Neural progenitor cell (in vitro differentiated cells): ENCODE measurements around the gene PGAM2. TPM values are rescaled to one million over a fixed set of nuclear protein-coding genes. Genes with fewer than 3 reads are reported as not detected.
A peak's percentile ranks its signal among the peaks of the same experiment; 100 is the strongest.

Source experiments
- DNase-seq: peaks from one replicate; pipeline ENCODE4 v3.0.0-alpha.2; 2016; ENCODE audit warnings: low spot score
- H2AFZ ChIP-seq: fragments of 200-600 bp; sonication (generic); replicated peaks from 2 replicates; pipeline ENCODE4 v1.6.1; 2016; ENCODE audit warnings: antibody characterized with exemption
- H3F3A ChIP-seq: fragments of 200-600 bp; sonication (generic); 2 replicates; pipeline ENCODE4 v1.6.1; 2016; ENCODE audit warnings: antibody characterized with exemption, low read depth
- H3K27ac ChIP-seq: fragments of 200-600 bp; sonication (generic); 2 replicates; pipeline ENCODE4 v1.5.1; 2016; ENCODE audit warnings: mild to moderate bottlenecking
- H3K27me3 ChIP-seq: fragments of 200-600 bp; sonication (generic); 2 replicates; pipeline ENCODE4 v1.6.1; 2016; ENCODE audit warnings: mild to moderate bottlenecking, moderate library complexity
- H3K36me3 ChIP-seq: fragments of 200-600 bp; sonication (generic); 2 replicates; pipeline ENCODE4 v1.5.1; 2016
- H3K4me1 ChIP-seq: fragments of 200-600 bp; sonication (generic); 2 replicates; pipeline ENCODE4 v1.6.1; 2016; ENCODE audit warnings: mixed run types
- H3K4me2 ChIP-seq: fragments of 200-600 bp; sonication (generic); 2 replicates; pipeline ENCODE4 v1.6.1; 2016
- H3K4me3 ChIP-seq: fragments of 200-600 bp; sonication (generic); 2 replicates; pipeline ENCODE4 v1.5.1; 2016
- H3K79me2 ChIP-seq: fragments of 200-600 bp; sonication (generic); 2 replicates; pipeline ENCODE4 v1.6.1; 2016; ENCODE audit warnings: low read depth
- H3K9ac ChIP-seq: fragments of 200-600 bp; sonication (generic); 2 replicates; pipeline ENCODE4 v1.6.1; 2016
- H3K9me3 ChIP-seq: fragments of 200-600 bp; sonication (generic); 2 replicates; pipeline ENCODE4 v1.5.1; 2016; ENCODE audit warnings: low read depth
- H4K20me1 ChIP-seq: fragments of 200-600 bp; sonication (generic); 2 replicates; pipeline ENCODE4 v1.6.1; 2016; ENCODE audit warnings: low read depth
- H3K27ac Mint-ChIP-seq: 3 replicates; pipeline ENCODE4 v1.8.0; 2021; ENCODE audit warnings: mixed read lengths
- H3K27me3 Mint-ChIP-seq: 2 replicates; pipeline ENCODE4 v1.8.0; 2022; ENCODE audit warnings: low read depth, mild to moderate bottlenecking, inconsistent platforms, moderate library complexity, mixed read lengths; ENCODE audit not compliant: insufficient read depth
- H3K36me3 Mint-ChIP-seq: 3 replicates; pipeline ENCODE4 v1.8.0; 2021; ENCODE audit warnings: mixed read lengths
- H3K4me1 Mint-ChIP-seq: 3 replicates; pipeline ENCODE4 v1.8.0; 2021; ENCODE audit warnings: mixed read lengths
- H3K4me3 Mint-ChIP-seq: 3 replicates; pipeline ENCODE4 v1.8.0; 2021; ENCODE audit warnings: mild to moderate bottlenecking, moderate library complexity, mixed read lengths
- H3K9me3 Mint-ChIP-seq: 3 replicates; pipeline ENCODE4 v1.8.0; 2020; ENCODE audit warnings: mixed read lengths
- EZH2 ChIP-seq: fragments of 200-600 bp; sonication (generic); IDR thresholded peaks from 2 replicates; pipeline ENCODE4 v1.6.1; 2017; ENCODE audit warnings: antibody characterized with exemption, mild to moderate bottlenecking, moderate library complexity
- EZH2phosphoT487 ChIP-seq: fragments of 200-600 bp; sonication (generic); IDR thresholded peaks from 2 replicates; pipeline ENCODE4 v1.6.1; 2017; ENCODE audit warnings: antibody characterized with exemption
- total RNA-seq: library from RNA; depleted of rRNA; stranded (reverse); fragments of >200 nt; gene quantifications from 2 replicates; pipeline ENCODE4 v1.2.3, GENCODE V29; 2015; ENCODE audit warnings: low replicate concordance
- TF ChIP-seq, protein P1 (sequence below): fragments of 200-600 bp; sonication (generic); IDR thresholded peaks from 2 replicates; pipeline ENCODE4 v1.5.1; 2017; ENCODE audit warnings: antibody characterized with exemption, mild to moderate bottlenecking

PGAM2 gene
- total RNA-seq, 1 donor from 2014 or later = 11.2 TPM

DNA sequence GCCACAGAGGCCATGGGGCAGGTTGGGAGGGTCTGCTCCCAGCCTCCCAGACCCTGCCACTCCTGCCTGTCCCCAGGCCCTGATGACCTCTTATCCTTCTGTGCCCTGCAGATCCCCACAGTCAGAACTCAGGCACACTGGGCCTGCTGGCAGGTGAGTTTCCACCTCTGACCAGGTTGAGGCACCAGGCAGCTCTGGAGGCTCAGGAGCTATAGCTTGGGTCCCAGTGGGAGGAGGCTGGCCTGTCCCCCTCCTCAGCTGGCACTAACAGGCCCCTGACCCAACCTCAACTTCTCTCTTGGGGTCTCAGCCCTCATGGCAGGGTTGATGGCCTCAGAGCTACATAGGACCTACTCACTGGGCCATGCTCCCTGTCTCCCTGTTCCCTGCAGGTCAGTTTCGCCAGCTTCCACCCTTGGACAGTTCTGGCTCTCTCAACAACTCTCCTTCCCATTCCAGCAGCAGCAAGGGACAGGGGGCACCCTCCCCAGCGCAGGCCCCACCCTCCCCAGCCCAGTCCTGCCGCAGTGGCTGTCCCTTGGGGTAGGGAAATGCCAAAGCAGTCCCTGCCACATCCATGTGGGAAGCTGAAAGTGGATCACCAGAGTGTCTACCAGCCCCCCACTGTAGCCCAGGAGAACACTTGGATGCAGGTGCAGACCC, 36.1 kb upstream of the PGAM2 start:
- Mint-ChIP-seq H3K4me3 (no peak overlapping the region), H3K36me3 (peaks cover 3% of the 10 kb centered on the region), H3K27ac (no peak overlapping the region), H3K27me3 (peaks cover 10% of the 10 kb centered on the region), H3K9me3 (no peaks in the 10 kb centered on the region), H3K4me1 (peaks cover 32% of the 10 kb centered on the region)
- no peak overlapping the region for H3K27ac ChIP-seq
- no peaks in the 10 kb centered on the region for H3K9me3 ChIP-seq
- H3K36me3 ChIP-seq = no peaks in the 10 kb centered on the region
- H3F3A ChIP-seq = peaks cover 5% of the 10 kb centered on the region
- H3K4me2 ChIP-seq = no peak overlapping the region
- H3K4me1 ChIP-seq = no peaks in the 10 kb centered on the region
- peaks cover 4% of the 10 kb centered on the region for H4K20me1 ChIP-seq
- TF ChIP-seq EZH2phosphoT487 (no peak), EZH2 (no peak)
- H3K27me3 ChIP-seq = peaks cover 44% of the 10 kb centered on the region
- no peak overlapping the region for H3K9ac ChIP-seq
- no peak overlapping the region for H3K4me3 ChIP-seq
- no peaks in the 10 kb centered on the region for H3K79me2 ChIP-seq
- DNase-seq = no peak
- no peak overlapping the region for H2AFZ ChIP-seq

DNA sequence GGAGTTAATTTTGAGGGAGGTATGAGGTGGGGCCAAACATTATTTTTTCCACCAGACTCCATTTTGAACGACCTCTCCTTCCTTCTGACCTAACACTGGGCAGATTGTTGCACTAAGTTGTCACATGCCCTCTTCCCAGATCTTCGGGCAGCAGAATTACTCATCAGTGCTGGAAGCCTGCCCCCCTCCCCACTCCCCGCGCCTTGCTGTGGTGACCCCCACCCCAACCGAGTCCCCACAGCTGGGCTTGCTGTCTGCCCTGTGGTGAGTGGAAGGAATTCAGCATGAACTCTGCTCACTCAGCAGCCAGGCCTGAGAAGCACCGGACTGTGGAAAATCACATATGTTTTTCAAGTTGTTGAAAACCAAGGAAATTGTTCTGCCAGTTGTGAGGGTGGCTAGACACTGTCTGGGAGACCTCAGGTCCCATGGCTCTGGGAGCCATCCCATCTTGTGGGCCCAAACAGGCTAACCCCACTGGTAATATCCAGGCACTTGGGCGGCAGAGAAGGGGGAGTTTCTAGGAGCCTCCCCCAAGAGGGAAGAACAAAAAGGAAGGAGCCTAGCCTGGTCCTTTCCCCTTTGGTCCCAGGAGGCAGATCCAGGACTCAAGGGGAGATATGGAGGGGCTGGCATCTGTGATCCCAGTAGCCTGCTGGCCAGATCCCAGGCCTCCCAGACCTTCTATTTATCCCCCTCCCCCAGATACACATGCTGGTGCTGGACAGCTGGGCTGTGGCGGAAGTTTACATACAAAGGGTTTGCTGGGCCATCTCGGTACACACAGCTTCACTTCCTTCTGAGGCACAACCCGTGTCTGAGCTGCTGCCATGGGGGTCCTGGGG, 35.3 kb upstream of the PGAM2 start:
- peaks cover 3% of the 10 kb centered on the region for H4K20me1 ChIP-seq
- H3K36me3 ChIP-seq = no peaks in the 10 kb centered on the region
- peaks cover 40% of the 10 kb centered on the region for H3K27me3 ChIP-seq
- no peak overlapping the region for H3K4me2 ChIP-seq
- Mint-ChIP-seq H3K9me3 (no peaks in the 10 kb centered on the region), H3K36me3 (no peaks in the 10 kb centered on the region), H3K4me3 (no peak overlapping the region), H3K27ac (peak overlapping the region; percentile 83), H3K27me3 (peaks cover 10% of the 10 kb centered on the region), H3K4me1 (peaks cover 29% of the 10 kb centered on the region)
- H2AFZ ChIP-seq = no peak overlapping the region
- no peak overlapping the region for H3K4me3 ChIP-seq
- H3K9ac ChIP-seq = no peak overlapping the region
- peaks cover 5% of the 10 kb centered on the region for H3F3A ChIP-seq
- no peaks in the 10 kb centered on the region for H3K4me1 ChIP-seq
- TF ChIP-seq EZH2phosphoT487 = no peak
- no peaks in the 10 kb centered on the region for H3K79me2 ChIP-seq
- no peaks in the 10 kb centered on the region for H3K9me3 ChIP-seq
- H3K27ac ChIP-seq = no peak overlapping the region
- DNase-seq = no peak

DNA sequence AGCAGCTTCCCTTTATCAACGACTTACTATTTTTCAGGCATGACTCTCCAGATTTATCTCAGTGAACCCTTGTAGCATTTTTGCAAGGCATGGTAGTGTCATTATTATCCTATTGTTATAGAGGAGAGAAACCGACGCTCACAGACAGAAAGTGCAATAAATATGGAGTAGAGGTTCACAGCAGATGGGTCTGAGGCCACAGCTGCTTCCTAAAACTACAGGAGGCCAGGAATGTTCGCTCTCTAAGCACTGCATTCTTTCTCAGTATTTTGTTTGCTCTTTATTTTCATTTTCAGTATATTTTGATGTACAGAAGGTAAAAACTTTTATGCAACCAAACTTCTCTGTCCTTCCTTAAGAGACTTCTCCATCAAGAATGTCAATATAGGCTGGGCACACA, 34.3 kb upstream of the PGAM2 start:
- no peak overlapping the region for H3K4me3 ChIP-seq
- H3K9me3 ChIP-seq = no peaks in the 10 kb centered on the region
- Mint-ChIP-seq H3K27ac (peak overlapping the region; percentile 57), H3K27me3 (peaks cover 8% of the 10 kb centered on the region), H3K4me1 (peaks cover 23% of the 10 kb centered on the region), H3K36me3 (no peaks in the 10 kb centered on the region), H3K9me3 (no peaks in the 10 kb centered on the region), H3K4me3 (peak overlapping the region; percentile 41)
- peaks cover 30% of the 10 kb centered on the region for H3K27me3 ChIP-seq
- peaks cover 3% of the 10 kb centered on the region for H3F3A ChIP-seq
- H3K79me2 ChIP-seq = no peaks in the 10 kb centered on the region
- no peak overlapping the region for H3K27ac ChIP-seq
- H4K20me1 ChIP-seq = no peaks in the 10 kb centered on the region
- H3K36me3 ChIP-seq = no peaks in the 10 kb centered on the region
- no peak overlapping the region for H2AFZ ChIP-seq
- H3K4me1 ChIP-seq = no peaks in the 10 kb centered on the region
- DNase-seq = no peak
- no peak for TF ChIP-seq EZH2
- TF ChIP-seq, protein P1, sequence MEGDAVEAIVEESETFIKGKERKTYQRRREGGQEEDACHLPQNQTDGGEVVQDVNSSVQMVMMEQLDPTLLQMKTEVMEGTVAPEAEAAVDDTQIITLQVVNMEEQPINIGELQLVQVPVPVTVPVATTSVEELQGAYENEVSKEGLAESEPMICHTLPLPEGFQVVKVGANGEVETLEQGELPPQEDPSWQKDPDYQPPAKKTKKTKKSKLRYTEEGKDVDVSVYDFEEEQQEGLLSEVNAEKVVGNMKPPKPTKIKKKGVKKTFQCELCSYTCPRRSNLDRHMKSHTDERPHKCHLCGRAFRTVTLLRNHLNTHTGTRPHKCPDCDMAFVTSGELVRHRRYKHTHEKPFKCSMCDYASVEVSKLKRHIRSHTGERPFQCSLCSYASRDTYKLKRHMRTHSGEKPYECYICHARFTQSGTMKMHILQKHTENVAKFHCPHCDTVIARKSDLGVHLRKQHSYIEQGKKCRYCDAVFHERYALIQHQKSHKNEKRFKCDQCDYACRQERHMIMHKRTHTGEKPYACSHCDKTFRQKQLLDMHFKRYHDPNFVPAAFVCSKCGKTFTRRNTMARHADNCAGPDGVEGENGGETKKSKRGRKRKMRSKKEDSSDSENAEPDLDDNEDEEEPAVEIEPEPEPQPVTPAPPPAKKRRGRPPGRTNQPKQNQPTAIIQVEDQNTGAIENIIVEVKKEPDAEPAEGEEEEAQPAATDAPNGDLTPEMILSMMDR = no peak
- TF ChIP-seq EZH2phosphoT487 = no peak
- no peak overlapping the region for H3K4me2 ChIP-seq
- no peak overlapping the region for H3K9ac ChIP-seq

DNA sequence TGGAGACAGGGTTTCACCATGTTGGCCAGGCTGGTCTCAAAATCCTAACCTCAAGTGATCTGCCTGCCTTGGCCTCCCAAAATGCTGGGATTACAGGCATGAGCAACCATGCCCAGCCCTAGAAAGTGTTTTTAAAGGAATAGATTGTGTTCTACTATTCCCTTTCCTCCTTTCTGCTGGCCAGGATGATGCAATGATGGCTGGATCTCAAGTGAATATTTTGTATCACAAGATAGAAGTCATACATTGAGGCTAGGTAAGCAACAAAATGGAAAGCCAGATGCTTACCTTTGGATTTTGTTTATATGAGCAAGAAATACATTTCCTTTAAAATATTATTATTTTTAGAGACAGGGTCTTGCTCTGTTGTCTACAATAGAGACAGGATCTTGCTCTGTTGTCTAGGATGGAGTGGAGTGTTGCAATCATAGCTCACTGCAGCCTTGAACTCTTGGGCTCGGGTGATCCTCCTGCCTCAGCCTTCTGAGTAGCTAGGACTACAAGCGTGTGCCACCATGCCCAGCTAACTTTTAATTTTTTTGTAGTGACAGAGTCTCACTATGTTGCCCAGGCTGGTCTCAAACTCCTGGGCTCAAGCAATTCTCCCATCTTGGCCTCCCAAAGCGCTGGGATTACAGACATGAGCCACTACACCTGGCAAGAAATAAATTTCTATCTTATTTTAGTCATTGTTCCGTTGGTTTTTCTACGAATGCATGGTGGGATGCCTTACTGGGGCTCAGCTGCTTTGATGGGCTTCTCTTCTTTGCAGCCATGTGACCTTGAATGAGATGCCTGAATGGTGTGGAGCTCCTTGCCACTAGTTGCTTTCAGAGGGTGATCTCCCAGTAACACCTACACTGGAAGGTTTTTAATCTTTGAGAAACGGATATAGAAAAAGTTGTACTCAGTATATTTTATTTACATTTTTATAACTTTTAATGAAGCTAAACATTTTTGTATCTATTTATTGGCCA, 33.0 kb upstream of the PGAM2 start:
- no peak for DNase-seq
- no peaks in the 10 kb centered on the region for H3K4me1 ChIP-seq
- H3K27ac ChIP-seq = no peak overlapping the region
- no peak overlapping the region for H3K4me3 Mint-ChIP-seq
- no peak overlapping the region for H2AFZ ChIP-seq
- no peaks in the 10 kb centered on the region for H3K9me3 Mint-ChIP-seq
- H3K4me3 ChIP-seq = no peak overlapping the region
- H3K4me2 ChIP-seq = no peak overlapping the region
- no peaks in the 10 kb centered on the region for H3K36me3 Mint-ChIP-seq
- no peaks in the 10 kb centered on the region for H3K36me3 ChIP-seq
- no peaks in the 10 kb centered on the region for H3K79me2 ChIP-seq
- TF ChIP-seq EZH2 = no peak
- TF ChIP-seq, protein P1 = no peak
- no peak for TF ChIP-seq EZH2phosphoT487
- no peaks in the 10 kb centered on the region for H3K9me3 ChIP-seq
- peaks cover 17% of the 10 kb centered on the region for H3K27me3 ChIP-seq
- H3K27ac Mint-ChIP-seq = no peak overlapping the region
- H4K20me1 ChIP-seq = no peaks in the 10 kb centered on the region
- peaks cover 22% of the 10 kb centered on the region for H3K4me1 Mint-ChIP-seq
- H3K27me3 Mint-ChIP-seq = peaks cover 7% of the 10 kb centered on the region
- no peak overlapping the region for H3K9ac ChIP-seq
- no peaks in the 10 kb centered on the region for H3F3A ChIP-seq
